GM21825 (cell line): ENCODE data around the gene INTS4.
"Not testable (repeated sequence)": the region's sequence is repeated elsewhere in the genome, so short reads cannot be mapped to it uniquely, and the experiment has no call there.

Source experiments
- ATAC-seq: cut with Tn5 transposase; IDR thresholded peaks from one replicate; pipeline ENCODE4 v1.9.1; 2021; ENCODE audit warnings: mild to moderate bottlenecking, moderate library complexity; ENCODE audit not compliant: unreplicated experiment

The INTS4 gene

GRCh38 chr11:77884186-77884828, 110.2 kb downstream of the INTS4 start:
- no peak for ATAC-seq

- no peak for ATAC-seq
Measured at GRCh38 chr11:77883775-77884174, 110.7 kb downstream of the INTS4 start.

GRCh38 chr11:77882396-77882795, 112.1 kb downstream of the INTS4 start:
- ATAC-seq = no peak

GRCh38 chr11:77879218-77879617, 115.2 kb downstream of the INTS4 start:
- ATAC-seq = peak; percentile 70

GRCh38 chr11:77878247-77878646, 116.2 kb downstream of the INTS4 start:
- not testable (repeated sequence) for ATAC-seq

GRCh38 chr11:77876045-77876444, 118.4 kb downstream of the INTS4 start:
- ATAC-seq = no peak

GRCh38 chr11:77874206-77874605, 120.3 kb downstream of the INTS4 start:
- ATAC-seq = no peak

- ATAC-seq = no peak
Measured at GRCh38 chr11:77873345-77873744, 121.1 kb downstream of the INTS4 start.

- ATAC-seq = no peak
Measured at GRCh38 chr11:77871855-77872254, 122.6 kb downstream of the INTS4 start.

GRCh38 chr11:77868744-77869143, 125.7 kb downstream of the INTS4 start:
- ATAC-seq = no peak

GRCh38 chr11:77866336-77866735, 128.1 kb downstream of the INTS4 start:
- no peak for ATAC-seq

- ATAC-seq = no peak
Measured at GRCh38 chr11:77865805-77866204, 128.7 kb downstream of the INTS4 start.

GRCh38 chr11:77861444-77861843, 133.0 kb downstream of the INTS4 start:
- not testable (repeated sequence) for ATAC-seq

- ATAC-seq = not testable (repeated sequence)
Measured at GRCh38 chr11:77857906-77858457, 136.5 kb downstream of the INTS4 start.

- no peak for ATAC-seq
Measured at GRCh38 chr11:77854838-77855237, 139.6 kb downstream of the INTS4 start.

- ATAC-seq = no peak
Measured at GRCh38 chr11:77851503-77851902, 143.0 kb downstream of the INTS4 start.

GRCh38 chr11:77843700-77844099, 150.8 kb downstream of the INTS4 start:
- not testable (repeated sequence) for ATAC-seq

- no peak for ATAC-seq
Measured at GRCh38 chr11:77842441-77843121, 151.9 kb downstream of the INTS4 start.

- no peak for ATAC-seq
Measured at GRCh38 chr11:77833302-77833701, 161.2 kb downstream of the INTS4 start.

GRCh38 chr11:77828926-77829325, 165.5 kb downstream of the INTS4 start:
- ATAC-seq = no peak
